HCT116 (cell line): ENCODE data around the gene ZNF443.

Experiments used
- EZH2 ChIP-seq: fragments of 200-600 bp; sonication (generic); IDR thresholded peaks from 2 replicates; pipeline ENCODE4 v1.6.1; 2017; ENCODE audit warnings: antibody characterized with exemption, mixed run types
- POLR2A ChIP-seq: IDR thresholded peaks from 2 replicates; pipeline ENCODE4 v1.7.0; 2011; ENCODE audit warnings: borderline replicate concordance; ENCODE audit not compliant: insufficient read depth, insufficient read length; ENCODE audit errors: extremely low read depth

GRCh38 chr19:12448808-12449207, 8.0 kb upstream of the ZNF443 start:
- TF ChIP-seq POLR2A = no peak
- no peak for TF ChIP-seq EZH2
